ENCODE results near the gene EPHX1. TPM values are rescaled to one million over a fixed set of nuclear protein-coding genes. Genes with fewer than 3 reads are reported as not detected.

EPHX1 gene
- total RNA-seq, 1 experiment from 2014 or later, result 35.8 TPM

DNA sequence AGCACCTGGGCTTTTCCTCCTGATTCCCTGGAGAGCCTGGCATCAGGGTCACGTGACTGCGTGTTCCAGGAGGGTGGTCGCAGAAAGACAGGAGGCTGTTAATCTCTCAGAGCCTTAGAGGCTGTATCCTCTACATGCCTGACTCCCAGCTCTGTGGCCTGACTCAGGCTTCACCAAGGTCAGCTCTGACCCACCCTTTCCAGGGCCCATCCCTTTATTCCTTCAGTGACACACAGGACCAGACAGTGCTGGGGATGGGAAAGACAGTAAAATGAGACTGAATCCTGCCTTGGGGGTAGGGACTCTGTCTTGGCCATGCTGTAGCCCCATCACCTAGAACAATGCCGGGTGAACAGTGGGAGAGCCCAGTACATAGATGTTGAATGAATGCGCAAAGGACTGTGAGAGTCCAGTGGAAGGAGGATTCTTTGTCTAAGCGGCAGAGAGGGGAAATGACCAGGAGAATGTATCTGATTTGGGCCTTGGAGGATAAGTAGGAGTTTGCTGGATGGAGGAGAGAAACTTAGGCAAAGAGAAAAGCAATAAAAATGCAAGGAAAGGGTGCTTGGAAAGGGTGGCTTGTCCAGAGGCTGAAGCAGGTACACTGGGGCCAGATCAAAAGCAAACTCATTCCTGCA lies 33.0 kb downstream of the EPHX1 start:
- DNase-seq (ENCODE audit: unreplicated experiment), result no peak
- Mint-ChIP-seq H3K27me3 (ENCODE audit: insufficient read depth, unreplicated experiment) (no peaks in the 10 kb centered on the region), H3K36me3 (ENCODE audit: insufficient read depth, unreplicated experiment) (peaks cover 37% of the 10 kb centered on the region), H3K27ac (ENCODE audit: low read depth, unreplicated experiment) (no peak overlapping the region), H3K9me3 (ENCODE audit: unreplicated experiment) (no peaks in the 10 kb centered on the region), H3K4me3 (ENCODE audit: unreplicated experiment) (no peak overlapping the region), H3K4me1 (ENCODE audit: insufficient read depth, unreplicated experiment) (no peaks in the 10 kb centered on the region)
- no TSS peak for BruUV-seq (replicated peaks)
- intact Hi-C loops (cut with micrococcal nuclease), result no loop called here
- ChIA-PET POLR2A (interaction anchor here (0.7 to 2.7 kb wide), 6 partner anchors 16 to 1344 kb away, joined by 3 to 14 read pairs (median 6); partner anchors contain the start of gene SRP9), CTCF (interaction anchor here (1.0 to 6.3 kb wide), 6 partner anchors 13 to 369 kb away, joined by 3 to 58 read pairs (median 4); no protein-coding TSS in a partner anchor)
- TF ChIP-seq, protein P1, sequence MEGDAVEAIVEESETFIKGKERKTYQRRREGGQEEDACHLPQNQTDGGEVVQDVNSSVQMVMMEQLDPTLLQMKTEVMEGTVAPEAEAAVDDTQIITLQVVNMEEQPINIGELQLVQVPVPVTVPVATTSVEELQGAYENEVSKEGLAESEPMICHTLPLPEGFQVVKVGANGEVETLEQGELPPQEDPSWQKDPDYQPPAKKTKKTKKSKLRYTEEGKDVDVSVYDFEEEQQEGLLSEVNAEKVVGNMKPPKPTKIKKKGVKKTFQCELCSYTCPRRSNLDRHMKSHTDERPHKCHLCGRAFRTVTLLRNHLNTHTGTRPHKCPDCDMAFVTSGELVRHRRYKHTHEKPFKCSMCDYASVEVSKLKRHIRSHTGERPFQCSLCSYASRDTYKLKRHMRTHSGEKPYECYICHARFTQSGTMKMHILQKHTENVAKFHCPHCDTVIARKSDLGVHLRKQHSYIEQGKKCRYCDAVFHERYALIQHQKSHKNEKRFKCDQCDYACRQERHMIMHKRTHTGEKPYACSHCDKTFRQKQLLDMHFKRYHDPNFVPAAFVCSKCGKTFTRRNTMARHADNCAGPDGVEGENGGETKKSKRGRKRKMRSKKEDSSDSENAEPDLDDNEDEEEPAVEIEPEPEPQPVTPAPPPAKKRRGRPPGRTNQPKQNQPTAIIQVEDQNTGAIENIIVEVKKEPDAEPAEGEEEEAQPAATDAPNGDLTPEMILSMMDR (IDR thresholded peaks at IDR 0.05; ENCODE audit: unreplicated experiment), result no peak

DNA sequence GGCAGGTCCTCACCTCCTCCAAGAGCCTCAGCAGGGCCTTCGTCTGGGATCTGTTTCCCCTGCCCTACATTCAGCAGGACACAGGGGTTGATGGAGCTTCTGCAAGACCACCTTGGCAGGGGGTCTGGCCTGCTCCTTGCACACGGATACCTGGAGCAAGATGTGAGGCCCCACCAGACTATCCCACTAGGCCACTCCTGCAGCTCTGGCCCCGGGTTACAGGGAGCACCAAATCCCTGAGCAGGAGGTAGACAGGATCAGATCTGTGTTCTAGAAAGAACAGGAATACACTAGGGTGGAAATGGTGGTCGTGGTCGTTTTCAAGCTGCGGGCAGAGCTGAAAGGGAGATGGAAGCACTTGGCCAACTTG lies 33.5 kb downstream of the EPHX1 start:
- Mint-ChIP-seq H3K9me3 (ENCODE audit: unreplicated experiment) (no peaks in the 10 kb centered on the region), H3K4me3 (ENCODE audit: unreplicated experiment) (no peak overlapping the region), H3K27me3 (ENCODE audit: insufficient read depth, unreplicated experiment) (no peaks in the 10 kb centered on the region), H3K4me1 (ENCODE audit: insufficient read depth, unreplicated experiment) (no peaks in the 10 kb centered on the region), H3K27ac (ENCODE audit: low read depth, unreplicated experiment) (no peak overlapping the region), H3K36me3 (ENCODE audit: insufficient read depth, unreplicated experiment) (peaks cover 36% of the 10 kb centered on the region)
- POLR2A ChIA-PET, result interaction anchor here (0.7 to 2.5 kb wide), 4 partner anchors 17 to 266 kb away, joined by 3 to 9 read pairs (median 6); partner anchors contain the start of gene SRP9
- no peak for DNase-seq (ENCODE audit: unreplicated experiment)
- TF ChIP-seq, protein P1 (IDR thresholded peaks at IDR 0.05; ENCODE audit: unreplicated experiment), result no peak
- intact Hi-C loops (cut with micrococcal nuclease), result no loop called here
- no TSS peak for BruUV-seq (replicated peaks)
- CTCF ChIA-PET, result interaction anchor here (0.6 to 6.3 kb wide), 10 partner anchors 9 to 370 kb away, joined by 3 to 58 read pairs (median 4); no protein-coding TSS in a partner anchor

DNA sequence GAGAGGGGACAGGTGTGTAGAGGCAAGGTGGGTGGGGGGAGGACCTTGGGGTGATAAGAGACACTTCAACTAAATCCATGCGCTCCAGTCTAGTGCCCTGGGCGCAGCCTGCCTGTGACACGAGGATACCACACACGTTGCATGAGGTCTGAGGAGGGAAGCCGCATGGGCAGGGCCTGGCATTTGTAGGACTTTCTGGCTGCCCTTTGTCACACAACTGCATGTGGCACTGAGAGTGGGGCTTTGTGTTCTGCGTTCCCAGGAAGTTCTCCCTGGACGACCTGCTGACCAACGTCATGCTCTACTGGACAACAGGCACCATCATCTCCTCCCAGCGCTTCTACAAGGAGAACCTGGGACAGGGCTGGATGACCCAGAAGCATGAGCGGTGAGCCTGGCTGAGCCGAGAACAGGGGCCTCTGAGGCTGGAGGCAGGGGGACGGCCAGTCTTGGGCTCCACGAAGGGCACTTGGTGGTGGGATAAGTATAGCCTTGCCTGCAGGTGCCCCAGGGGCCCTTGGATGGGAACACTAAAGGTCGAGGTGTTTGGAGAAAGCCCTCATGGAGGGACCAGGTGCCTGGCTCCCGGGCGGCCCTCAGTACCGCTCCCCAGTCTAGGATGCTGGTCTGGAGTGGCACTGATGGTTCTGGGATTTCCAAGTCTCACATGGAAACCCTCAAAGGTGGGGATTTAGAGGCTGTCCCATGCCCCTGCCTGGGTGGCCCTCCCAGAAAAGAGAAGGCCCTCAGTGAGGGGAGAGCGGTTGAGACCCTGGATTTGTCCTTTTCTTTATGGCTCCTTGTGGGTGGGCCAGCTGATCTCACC lies 34.5 kb downstream of the EPHX1 start:
- Mint-ChIP-seq H3K36me3 (ENCODE audit: insufficient read depth, unreplicated experiment) (peaks cover 38% of the 10 kb centered on the region), H3K27me3 (ENCODE audit: insufficient read depth, unreplicated experiment) (no peaks in the 10 kb centered on the region), H3K4me1 (ENCODE audit: insufficient read depth, unreplicated experiment) (no peaks in the 10 kb centered on the region), H3K4me3 (ENCODE audit: unreplicated experiment) (no peak overlapping the region), H3K27ac (ENCODE audit: low read depth, unreplicated experiment) (no peak overlapping the region), H3K9me3 (ENCODE audit: unreplicated experiment) (no peaks in the 10 kb centered on the region)
- TF ChIP-seq, protein P1 (IDR thresholded peaks at IDR 0.05; ENCODE audit: unreplicated experiment), result no peak
- no TSS peak for BruUV-seq (replicated peaks)
- no peak for DNase-seq (ENCODE audit: unreplicated experiment)
- CTCF ChIA-PET, result interaction anchor here (0.6 to 6.3 kb wide), 25 partner anchors 10 to 371 kb away, joined by 3 to 58 read pairs (median 5); partner anchors contain the start of genes SRP9 and TMEM63A
- intact Hi-C loops (cut with micrococcal nuclease), result loop anchor here (1.0 to 5.0 kb wide), 5 partner anchors 133 to 369 kb away; partner anchors contain the start of gene ENAH
- POLR2A ChIA-PET, result interaction anchor here (0.7 to 3.0 kb wide), 4 partner anchors 18 to 267 kb away, joined by 3 to 22 read pairs (median 6); partner anchors contain the start of gene SRP9

DNA sequence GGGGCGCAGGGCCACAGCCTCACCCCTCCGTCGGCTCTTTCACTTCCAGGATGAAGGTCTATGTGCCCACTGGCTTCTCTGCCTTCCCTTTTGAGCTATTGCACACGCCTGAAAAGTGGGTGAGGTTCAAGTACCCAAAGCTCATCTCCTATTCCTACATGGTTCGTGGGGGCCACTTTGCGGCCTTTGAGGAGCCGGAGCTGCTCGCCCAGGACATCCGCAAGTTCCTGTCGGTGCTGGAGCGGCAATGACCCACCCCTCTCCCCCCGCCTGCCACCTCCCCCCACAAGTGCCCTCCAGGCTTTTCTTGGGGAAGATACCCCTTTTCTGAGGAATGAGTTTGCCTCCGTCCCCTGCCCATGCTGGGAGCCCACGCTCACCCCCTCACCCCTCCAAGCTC lies 35.2 kb downstream of the EPHX1 start:
- Mint-ChIP-seq H3K4me3 (ENCODE audit: unreplicated experiment) (no peak overlapping the region), H3K27me3 (ENCODE audit: insufficient read depth, unreplicated experiment) (no peaks in the 10 kb centered on the region), H3K36me3 (ENCODE audit: insufficient read depth, unreplicated experiment) (peaks cover 42% of the 10 kb centered on the region), H3K9me3 (ENCODE audit: unreplicated experiment) (no peaks in the 10 kb centered on the region), H3K27ac (ENCODE audit: low read depth, unreplicated experiment) (no peak overlapping the region), H3K4me1 (ENCODE audit: insufficient read depth, unreplicated experiment) (no peaks in the 10 kb centered on the region)
- TF ChIP-seq, protein P1 (IDR thresholded peaks at IDR 0.05; ENCODE audit: unreplicated experiment), result no peak
- no peak for DNase-seq (ENCODE audit: unreplicated experiment)
- intact Hi-C loops (cut with micrococcal nuclease), result loop anchor here (1.0 to 5.0 kb wide), 5 partner anchors 132 to 370 kb away; partner anchors contain the start of gene ENAH
- BruUV-seq (replicated peaks), result no TSS peak
- ChIA-PET CTCF (interaction anchor here (0.6 to 6.3 kb wide), 28 partner anchors 10 to 371 kb away, joined by 3 to 58 read pairs (median 6); partner anchors contain the start of genes ENAH, SRP9 and TMEM63A), POLR2A (interaction anchor here (0.9 to 3.0 kb wide), 4 partner anchors 10 to 76 kb away, joined by 3 to 22 read pairs (median 4); partner anchors contain the start of gene SRP9)

Measured in MCF 10A (cell line).